ENCODE measurements around the gene THAP3.

Gene THAP3

GRCh38 chr1:6619045-6619444, 5.6 kb upstream of the THAP3 start:
- H3K9me3 ChIP-seq (replicated peaks; ENCODE audit: insufficient read depth, low read length): no peaks in the 10 kb centered on the region
- no peaks in the 10 kb centered on the region for H4K20me1 ChIP-seq (ENCODE audit: insufficient read depth, low read length)
- no peaks in the 10 kb centered on the region for H3K36me3 ChIP-seq (replicated peaks; ENCODE audit: insufficient read depth, low read length)
- H2AFZ ChIP-seq (ENCODE audit: low read length): no peak overlapping the region
- 0 out of 2 replicates have a peak, but pooled peaks cover 2% of the 10 kb centered on the region for H3K4me1 ChIP-seq (ENCODE audit: low read length)
- TF ChIP-seq CTCF (IDR thresholded peaks at IDR 0.05; ENCODE audit: low read length) (no peak), EZH2 (optimal IDR thresholded peaks at IDR 0.05; ENCODE audit: low read depth, low read length) (no peak), EZH2phosphoT487 (IDR thresholded peaks at IDR 0.05; ENCODE audit: low read length) (no peak)
- no peak overlapping the region for H3K27ac ChIP-seq (ENCODE audit: low read length)
- no peak overlapping the region for H3K4me2 ChIP-seq (ENCODE audit: low read depth, low read length)
- H3K9me2 ChIP-seq (replicated peaks; ENCODE audit: insufficient read depth, low read length): no peaks in the 10 kb centered on the region
- no peak overlapping the region for H3K9ac ChIP-seq (ENCODE audit: low read length)
- H3K4me3 ChIP-seq (ENCODE audit: low read length): no peak overlapping the region
- no peaks in the 10 kb centered on the region for H3K27me3 ChIP-seq (replicated peaks; ENCODE audit: insufficient read depth, low read length)
- peaks cover 76% of the 10 kb centered on the region for H3K79me2 ChIP-seq (ENCODE audit: low read length)
- DNase-seq: no peak
- peaks cover 10% of the 10 kb centered on the region for H3F3A ChIP-seq (ENCODE audit: insufficient read depth, low read length)

- Histone ChIP-seq H3K9me2 (replicated peaks; ENCODE audit: insufficient read depth, low read length) (no peaks in the 10 kb centered on the region), H3F3A (ENCODE audit: insufficient read depth, low read length) (peaks cover 14% of the 10 kb centered on the region), H3K79me2 (ENCODE audit: low read length) (peaks cover 71% of the 10 kb centered on the region), H2AFZ (ENCODE audit: low read length) (no peak overlapping the region), H3K27ac (ENCODE audit: low read length) (no peak overlapping the region), H4K20me1 (ENCODE audit: insufficient read depth, low read length) (no peaks in the 10 kb centered on the region), H3K9ac (ENCODE audit: low read length) (no peak overlapping the region), H3K4me2 (ENCODE audit: low read depth, low read length) (no peak overlapping the region), H3K36me3 (replicated peaks; ENCODE audit: insufficient read depth, low read length) (no peaks in the 10 kb centered on the region), H3K27me3 (replicated peaks; ENCODE audit: insufficient read depth, low read length) (no peaks in the 10 kb centered on the region), H3K9me3 (replicated peaks; ENCODE audit: insufficient read depth, low read length) (no peaks in the 10 kb centered on the region), H3K4me1 (ENCODE audit: low read length) (peaks cover 12% of the 10 kb centered on the region; the same call in 1 of the 2 replicates), H3K4me3 (ENCODE audit: low read length) (no peak overlapping the region)
- TF ChIP-seq CTCF (IDR thresholded peaks at IDR 0.05; ENCODE audit: low read length): no peak
- no peak for TF ChIP-seq EZH2 (optimal IDR thresholded peaks at IDR 0.05; ENCODE audit: low read depth, low read length)
- no peak for TF ChIP-seq EZH2phosphoT487 (IDR thresholded peaks at IDR 0.05; ENCODE audit: low read length)
- DNase-seq: no peak
These were observed 3.0 kb upstream of the THAP3 start for GRCh38 chr1:6621429-6622391.

GRCh38 chr1:6622396-6623152, 2.1 kb upstream of the THAP3 start:
- DNase-seq: no peak
- H3K4me1 ChIP-seq (ENCODE audit: low read length): peaks cover 12% of the 10 kb centered on the region; the same call in 1 of the 2 replicates
- no peaks in the 10 kb centered on the region for H3K9me2 ChIP-seq (replicated peaks; ENCODE audit: insufficient read depth, low read length)
- H3K36me3 ChIP-seq (replicated peaks; ENCODE audit: insufficient read depth, low read length): no peaks in the 10 kb centered on the region
- no peak overlapping the region for H3K4me2 ChIP-seq (ENCODE audit: low read depth, low read length)
- peaks cover 71% of the 10 kb centered on the region for H3K79me2 ChIP-seq (ENCODE audit: low read length)
- H3K27ac ChIP-seq (ENCODE audit: low read length): no peak overlapping the region
- TF ChIP-seq EZH2 (optimal IDR thresholded peaks at IDR 0.05; ENCODE audit: low read depth, low read length) (no peak), CTCF (IDR thresholded peaks at IDR 0.05; ENCODE audit: low read length) (no peak), EZH2phosphoT487 (IDR thresholded peaks at IDR 0.05; ENCODE audit: low read length) (no peak)
- H3K27me3 ChIP-seq (replicated peaks; ENCODE audit: insufficient read depth, low read length): no peaks in the 10 kb centered on the region
- H3K4me3 ChIP-seq (ENCODE audit: low read length): no peak overlapping the region
- H4K20me1 ChIP-seq (ENCODE audit: insufficient read depth, low read length): no peaks in the 10 kb centered on the region
- no peak overlapping the region for H3K9ac ChIP-seq (ENCODE audit: low read length)
- H3K9me3 ChIP-seq (replicated peaks; ENCODE audit: insufficient read depth, low read length): no peaks in the 10 kb centered on the region
- H2AFZ ChIP-seq (ENCODE audit: low read length): no peak overlapping the region
- H3F3A ChIP-seq (ENCODE audit: insufficient read depth, low read length): peaks cover 14% of the 10 kb centered on the region
